Measurements from ENCODE around the gene BICD1. TPM values are rescaled to one million over a fixed set of nuclear protein-coding genes. Genes with fewer than 3 reads are reported as not detected.

Gene BICD1
- total and polyA plus RNA-seq, 2 donors from 2014 or later, result 3.8 to 36.7 TPM

- Histone ChIP-seq H3K36me3 (ENCODE audit: control insufficient read depth in 2 of 3, insufficient read depth in 3 of 3, low read length in 3 of 3) (no peaks in the 10 kb centered on the region), H3K9ac (ENCODE audit: low read length in 3 of 3) (no peak overlapping the region), H3K27ac (ENCODE audit: low read depth in 2 of 2, low read length in 2 of 2) (no peak overlapping the region), H3K27me3 (ENCODE audit: control insufficient read depth, insufficient read depth, low read length) (no peaks in the 10 kb centered on the region), H3K4me1 (ENCODE audit: control insufficient read depth in 2 of 3, insufficient read depth in 2 of 3, low read depth in 1 of 3, low read length in 3 of 3) (no peaks in the 10 kb centered on the region), H3K9me3 (ENCODE audit: control insufficient read depth in 2 of 3, insufficient read depth in 1 of 3, low read length in 3 of 3) (no peaks in the 10 kb centered on the region), H3K4me3 (ENCODE audit: low read length in 3 of 3) (no peak overlapping the region)
- FAIRE-seq (no peak), DNase-seq (no peak)
- intact Hi-C loops (cut with DNase I), result no loop called here
- no peak for TF ChIP-seq CTCF (IDR thresholded peaks at IDR 0.05; ENCODE audit: borderline replicate concordance, extremely low read depth, insufficient read depth)
These were observed 19.3 kb upstream of the BICD1 start for GRCh38 chr12:32087306-32087705.

GRCh38 chr12:32089156-32089555, 17.5 kb upstream of the BICD1 start:
- FAIRE-seq, result no peak

GRCh38 chr12:32089586-32089985, 17.1 kb upstream of the BICD1 start:
- intact Hi-C loops (cut with DNase I), result no loop called here
- Histone ChIP-seq H3K36me3 (ENCODE audit: control insufficient read depth in 2 of 3, insufficient read depth in 3 of 3, low read length in 3 of 3) (no peaks in the 10 kb centered on the region), H3K27me3 (ENCODE audit: control insufficient read depth, insufficient read depth, low read length) (no peaks in the 10 kb centered on the region), H3K9ac (ENCODE audit: low read length in 3 of 3) (no peak overlapping the region), H3K4me1 (ENCODE audit: control insufficient read depth in 2 of 3, insufficient read depth in 2 of 3, low read depth in 1 of 3, low read length in 3 of 3) (no peaks in the 10 kb centered on the region), H3K4me3 (ENCODE audit: low read length in 3 of 3) (no peak overlapping the region), H3K9me3 (ENCODE audit: control insufficient read depth in 2 of 3, insufficient read depth in 1 of 3, low read length in 3 of 3) (no peaks in the 10 kb centered on the region), H3K27ac (ENCODE audit: low read depth in 2 of 2, low read length in 2 of 2) (no peak overlapping the region)
- no peak for FAIRE-seq
- TF ChIP-seq CTCF (IDR thresholded peaks at IDR 0.05; ENCODE audit: borderline replicate concordance, extremely low read depth, insufficient read depth), result no peak
- peak in 1 of 5 donors; percentile 13 for DNase-seq

More at GRCh38 chr12:32089156-32089555, 17.5 kb upstream of the BICD1 start:
- no peak overlapping the region for H3K27ac ChIP-seq (ENCODE audit: low read depth in 2 of 2, low read length in 2 of 2)
- H3K4me1 ChIP-seq (ENCODE audit: control insufficient read depth in 2 of 3, insufficient read depth in 2 of 3, low read depth in 1 of 3, low read length in 3 of 3), result no peaks in the 10 kb centered on the region
- no peak overlapping the region for H3K4me3 ChIP-seq (ENCODE audit: low read length in 3 of 3)
- no peak for TF ChIP-seq CTCF (IDR thresholded peaks at IDR 0.05; ENCODE audit: borderline replicate concordance, extremely low read depth, insufficient read depth)
- H3K9me3 ChIP-seq (ENCODE audit: control insufficient read depth in 2 of 3, insufficient read depth in 1 of 3, low read length in 3 of 3), result no peaks in the 10 kb centered on the region
- intact Hi-C loops (cut with DNase I), result no loop called here
- H3K36me3 ChIP-seq (ENCODE audit: control insufficient read depth in 2 of 3, insufficient read depth in 3 of 3, low read length in 3 of 3), result no peaks in the 10 kb centered on the region
- no peaks in the 10 kb centered on the region for H3K27me3 ChIP-seq (ENCODE audit: control insufficient read depth, insufficient read depth, low read length)
- no peak for DNase-seq
- H3K9ac ChIP-seq (ENCODE audit: low read length in 3 of 3), result no peak overlapping the region

- Histone ChIP-seq H3K27ac (ENCODE audit: low read depth in 2 of 2, low read length in 2 of 2) (no peak overlapping the region), H3K27me3 (ENCODE audit: control insufficient read depth, insufficient read depth, low read length) (no peaks in the 10 kb centered on the region), H3K4me1 (ENCODE audit: control insufficient read depth in 2 of 3, insufficient read depth in 2 of 3, low read depth in 1 of 3, low read length in 3 of 3) (no peaks in the 10 kb centered on the region), H3K9ac (ENCODE audit: low read length in 3 of 3) (no peak overlapping the region), H3K4me3 (ENCODE audit: low read length in 3 of 3) (no peak overlapping the region), H3K36me3 (ENCODE audit: control insufficient read depth in 2 of 3, insufficient read depth in 3 of 3, low read length in 3 of 3) (no peaks in the 10 kb centered on the region), H3K9me3 (ENCODE audit: control insufficient read depth in 2 of 3, insufficient read depth in 1 of 3, low read length in 3 of 3) (no peaks in the 10 kb centered on the region)
- DNase-seq (no peak), FAIRE-seq (no peak)
- TF ChIP-seq CTCF (IDR thresholded peaks at IDR 0.05; ENCODE audit: borderline replicate concordance, extremely low read depth, insufficient read depth), result no peak
- intact Hi-C loops (cut with DNase I), result no loop called here
These were observed 15.0 kb upstream of the BICD1 start for GRCh38 chr12:32091696-32092095.
